Chondrocyte (in vitro differentiated cells): ENCODE results near the gene SEPTIN12. TPM values are rescaled to one million over a fixed set of nuclear protein-coding genes. Genes with fewer than 3 reads are reported as not detected.
"Not testable (repeated sequence)": the region's sequence is repeated elsewhere in the genome, so short reads cannot be mapped to it uniquely, and the experiment has no call there.

ENCODE experiments used
- DNase-seq: peaks from one replicate; pipeline ENCODE4 v3.0.0; 2021; ENCODE audit warnings: mixed read lengths, low spot score
- H3K27ac Mint-ChIP-seq: one replicate; pipeline ENCODE4 v1.8.0; 2021; ENCODE audit warnings: mild to moderate bottlenecking, moderate library complexity, mixed read lengths; ENCODE audit not compliant: unreplicated experiment
- H3K27me3 Mint-ChIP-seq: 2 replicates; pipeline ENCODE4 v1.8.0; 2021; ENCODE audit warnings: low read depth, mixed read lengths
- H3K36me3 Mint-ChIP-seq: 2 replicates; pipeline ENCODE4 v1.8.0; 2021; ENCODE audit warnings: low read depth, mixed read lengths
- H3K4me1 Mint-ChIP-seq: 2 replicates; pipeline ENCODE4 v1.8.0; 2021; ENCODE audit warnings: low read depth, mild to moderate bottlenecking, mixed read lengths
- H3K4me3 Mint-ChIP-seq: one replicate; pipeline ENCODE4 v1.8.0; 2021; ENCODE audit warnings: mild to moderate bottlenecking, moderate library complexity, mixed read lengths; ENCODE audit not compliant: unreplicated experiment
- H3K9me3 Mint-ChIP-seq: 2 replicates; pipeline ENCODE4 v1.8.0; 2021; ENCODE audit warnings: low read depth, mixed read lengths
- total RNA-seq: library from RNA; stranded (reverse); gene quantifications from 3 replicates; pipeline ENCODE4 v1.2.1, GENCODE V29; 2021
- TF ChIP-seq, protein P1 (sequence below): fragments of 200-600 bp; sonication (generic); IDR thresholded peaks from 2 replicates; pipeline ENCODE4 v1.5.0; 2021; ENCODE audit warnings: antibody characterized with exemption, mild to moderate bottlenecking, moderate library complexity

SEPTIN12 gene
- total RNA-seq, 1 donor from 2014 or later = not detected

DNA sequence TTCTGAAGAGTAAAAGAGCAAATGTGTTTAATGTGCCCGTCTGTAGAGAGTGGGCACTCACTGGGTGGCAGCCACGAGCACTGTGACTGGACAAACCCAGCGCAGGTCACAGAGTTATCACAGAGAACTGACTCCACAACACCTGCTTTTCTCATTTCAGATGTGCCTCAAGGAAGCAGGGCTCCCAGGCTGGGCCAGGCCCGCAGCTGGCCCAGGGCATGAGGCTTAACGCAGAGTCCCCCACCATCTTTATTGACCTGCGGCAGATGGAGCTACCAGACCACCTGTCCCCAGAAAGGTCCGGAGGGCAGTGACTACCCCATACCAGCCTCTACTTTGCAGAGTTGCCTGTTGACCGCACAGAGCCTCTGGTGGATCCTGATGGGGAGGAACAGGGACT is 41.9 kb downstream of the SEPTIN12 start:
- H3K4me1 Mint-ChIP-seq = no peaks in the 10 kb centered on the region
- no peaks in the 10 kb centered on the region for H3K9me3 Mint-ChIP-seq
- TF ChIP-seq, protein P1, sequence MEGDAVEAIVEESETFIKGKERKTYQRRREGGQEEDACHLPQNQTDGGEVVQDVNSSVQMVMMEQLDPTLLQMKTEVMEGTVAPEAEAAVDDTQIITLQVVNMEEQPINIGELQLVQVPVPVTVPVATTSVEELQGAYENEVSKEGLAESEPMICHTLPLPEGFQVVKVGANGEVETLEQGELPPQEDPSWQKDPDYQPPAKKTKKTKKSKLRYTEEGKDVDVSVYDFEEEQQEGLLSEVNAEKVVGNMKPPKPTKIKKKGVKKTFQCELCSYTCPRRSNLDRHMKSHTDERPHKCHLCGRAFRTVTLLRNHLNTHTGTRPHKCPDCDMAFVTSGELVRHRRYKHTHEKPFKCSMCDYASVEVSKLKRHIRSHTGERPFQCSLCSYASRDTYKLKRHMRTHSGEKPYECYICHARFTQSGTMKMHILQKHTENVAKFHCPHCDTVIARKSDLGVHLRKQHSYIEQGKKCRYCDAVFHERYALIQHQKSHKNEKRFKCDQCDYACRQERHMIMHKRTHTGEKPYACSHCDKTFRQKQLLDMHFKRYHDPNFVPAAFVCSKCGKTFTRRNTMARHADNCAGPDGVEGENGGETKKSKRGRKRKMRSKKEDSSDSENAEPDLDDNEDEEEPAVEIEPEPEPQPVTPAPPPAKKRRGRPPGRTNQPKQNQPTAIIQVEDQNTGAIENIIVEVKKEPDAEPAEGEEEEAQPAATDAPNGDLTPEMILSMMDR = no peak
- H3K36me3 Mint-ChIP-seq = peaks cover 2% of the 10 kb centered on the region
- H3K27ac Mint-ChIP-seq = no peak overlapping the region
- H3K27me3 Mint-ChIP-seq = no peaks in the 10 kb centered on the region
- DNase-seq = no peak
- no peak overlapping the region for H3K4me3 Mint-ChIP-seq

DNA sequence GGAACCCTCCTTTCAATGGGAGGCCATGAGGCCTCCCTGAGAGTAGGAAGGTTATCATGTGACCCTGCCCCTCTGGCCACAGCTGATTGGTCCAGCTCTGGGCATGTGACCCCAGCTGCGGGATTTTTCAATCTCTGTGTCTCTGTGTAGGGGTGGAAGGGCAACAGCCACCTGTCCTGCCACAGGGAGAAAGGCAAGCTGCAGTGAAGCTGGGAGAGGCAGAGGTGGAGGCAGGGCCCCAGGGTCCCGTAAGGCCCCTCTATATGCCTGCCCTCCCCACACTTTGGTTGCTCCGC is 42.9 kb downstream of the SEPTIN12 start:
- no peaks in the 10 kb centered on the region for H3K27me3 Mint-ChIP-seq
- DNase-seq = no peak
- no peak overlapping the region for H3K4me3 Mint-ChIP-seq
- H3K9me3 Mint-ChIP-seq = no peaks in the 10 kb centered on the region
- TF ChIP-seq, protein P1 = no peak
- no peaks in the 10 kb centered on the region for H3K36me3 Mint-ChIP-seq
- no peaks in the 10 kb centered on the region for H3K4me1 Mint-ChIP-seq
- no peak overlapping the region for H3K27ac Mint-ChIP-seq

DNA sequence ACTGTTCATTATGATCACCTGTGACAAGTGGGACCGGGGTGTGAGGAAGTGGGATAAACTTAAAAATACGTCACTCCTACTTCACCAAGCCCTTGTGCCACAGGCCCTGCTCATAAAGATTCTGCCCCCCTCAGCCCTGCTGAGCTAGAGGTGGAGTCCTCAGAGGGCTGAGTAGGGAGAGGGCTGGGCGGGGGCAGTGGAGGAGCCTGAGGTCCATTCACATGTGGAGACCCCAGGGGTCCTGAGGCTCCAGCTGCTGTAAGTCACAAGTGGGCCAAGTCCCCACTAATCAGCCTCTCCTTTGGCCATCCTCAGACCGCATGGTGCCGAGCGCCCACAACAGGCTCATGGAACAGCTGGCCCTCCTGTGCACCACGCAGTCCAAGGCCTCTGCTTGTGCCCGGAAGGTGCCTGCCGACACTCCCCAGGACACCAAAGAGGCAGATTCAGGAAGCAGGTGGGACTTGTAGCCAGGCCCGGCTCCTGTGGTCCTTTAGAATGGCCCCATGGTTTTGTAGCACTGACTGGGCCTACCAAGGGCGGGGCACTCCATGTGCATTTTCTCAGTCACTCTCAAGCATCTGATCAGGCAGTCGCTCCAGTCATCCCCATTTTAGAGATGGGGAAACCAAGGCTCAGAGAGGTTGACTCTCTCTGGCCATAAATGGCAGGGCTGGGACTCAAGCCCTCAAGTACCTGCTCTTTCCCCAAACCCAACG is 43.4 kb downstream of the SEPTIN12 start:
- TF ChIP-seq, protein P1 = no peak
- no peak overlapping the region for H3K4me3 Mint-ChIP-seq
- H3K36me3 Mint-ChIP-seq = no peaks in the 10 kb centered on the region
- no peak overlapping the region for H3K27ac Mint-ChIP-seq
- H3K4me1 Mint-ChIP-seq = no peaks in the 10 kb centered on the region
- DNase-seq = no peak
- no peaks in the 10 kb centered on the region for H3K27me3 Mint-ChIP-seq
- no peaks in the 10 kb centered on the region for H3K9me3 Mint-ChIP-seq

GRCh38 chr16:4743226-4743878 is 44.8 kb downstream of the SEPTIN12 start:
- Mint-ChIP-seq H3K9me3 (no peaks in the 10 kb centered on the region), H3K4me3 (no peak overlapping the region), H3K36me3 (no peaks in the 10 kb centered on the region), H3K27me3 (no peaks in the 10 kb centered on the region), H3K27ac (no peak overlapping the region), H3K4me1 (no peaks in the 10 kb centered on the region)
- DNase-seq = no peak
- TF ChIP-seq, protein P1 = no peak

- H3K4me1 Mint-ChIP-seq, H3K27ac Mint-ChIP-seq, H3K27me3 Mint-ChIP-seq, H3K9me3 Mint-ChIP-seq, H3K36me3 Mint-ChIP-seq, DNase-seq, H3K4me3 Mint-ChIP-seq: not testable (repeated sequence)
Measured at GRCh38 chr16:4738370-4738769, 49.8 kb downstream of the SEPTIN12 start.

DNA sequence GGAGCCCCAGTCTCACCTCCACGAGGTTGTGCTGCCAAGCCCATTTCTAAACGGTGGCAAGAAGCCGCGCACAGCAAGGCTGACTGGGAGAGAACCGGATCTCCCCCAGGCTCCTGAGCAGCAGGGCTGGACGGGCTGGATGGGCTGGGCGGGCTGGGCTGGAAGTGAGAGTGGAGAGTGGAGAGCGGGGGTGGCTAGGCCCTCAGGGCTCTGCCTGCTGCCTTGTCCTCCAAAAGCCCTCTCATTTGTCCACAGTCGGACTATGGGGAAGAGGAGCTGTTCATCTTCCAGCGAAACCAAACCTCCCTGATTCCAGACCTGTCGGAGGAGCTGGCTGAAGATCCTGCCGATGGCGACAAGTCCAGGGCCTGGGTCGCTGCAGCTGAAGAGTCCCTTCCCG is 50.6 kb downstream of the SEPTIN12 start:
- TF ChIP-seq, protein P1 = no peak
- H3K36me3 Mint-ChIP-seq = no peaks in the 10 kb centered on the region
- no peak overlapping the region for H3K4me3 Mint-ChIP-seq
- peaks cover 15% of the 10 kb centered on the region for H3K4me1 Mint-ChIP-seq
- DNase-seq = no peak
- no peak overlapping the region for H3K27ac Mint-ChIP-seq
- H3K9me3 Mint-ChIP-seq = no peaks in the 10 kb centered on the region
- H3K27me3 Mint-ChIP-seq = no peaks in the 10 kb centered on the region
